Skin of body (tissue), 2 donors: Measurements from ENCODE around the gene VEGFB. TPM values are rescaled to one million over a fixed set of nuclear protein-coding genes. Genes with fewer than 3 reads are reported as not detected.
A peak's percentile ranks its signal among the peaks of the same experiment; 100 is the strongest.

Experiments used
- DNase-seq: peaks from one replicate; lab custom pipeline; 2025; lab: John Stamatoyannopoulos, UW
- total RNA-seq: library from RNA; depleted of rRNA; stranded (reverse); fragments of >200 nt; gene quantifications from one replicate; pipeline ENCODE4 v1.2.3, GENCODE V29; 2014

Gene VEGFB
- total RNA-seq, 1 donor from 2014 or later: 31.9 TPM

- no peak for DNase-seq
Measured at GRCh38 chr11:64210301-64211020, 23.9 kb upstream of the VEGFB start.

GRCh38 chr11:64211181-64211872 lies 23.1 kb upstream of the VEGFB start:
- no peak for DNase-seq

GRCh38 chr11:64216879-64217278 lies 17.5 kb upstream of the VEGFB start:
- DNase-seq: no peak

- DNase-seq: no peak
Measured at GRCh38 chr11:64218628-64219353, 15.6 kb upstream of the VEGFB start.

- DNase-seq: no peak
Measured at GRCh38 chr11:64219354-64219684, 15.1 kb upstream of the VEGFB start.

GRCh38 chr11:64219755-64220154 lies 14.6 kb upstream of the VEGFB start:
- DNase-seq: no peak

- DNase-seq: no peak
Measured at GRCh38 chr11:64220271-64220670, 14.1 kb upstream of the VEGFB start.

GRCh38 chr11:64220798-64221197 lies 13.6 kb upstream of the VEGFB start:
- no peak for DNase-seq

- DNase-seq: no peak
Measured at GRCh38 chr11:64222651-64223000, 11.8 kb upstream of the VEGFB start.

GRCh38 chr11:64223001-64223651 lies 11.3 kb upstream of the VEGFB start:
- DNase-seq: no peak

- DNase-seq: no peak
Measured at GRCh38 chr11:64224151-64224890, 10.1 kb upstream of the VEGFB start.

GRCh38 chr11:64224891-64225607 lies 9.3 kb upstream of the VEGFB start:
- no peak for DNase-seq

GRCh38 chr11:64225608-64226506 lies 8.5 kb upstream of the VEGFB start, which contains the start of the genes NUDT22 and TRPT1:
Gene NUDT22, plus strand, starts transcription at chr11:64226274. Its CDS starts 379 bp downstream, at chr11:64226653.
Gene TRPT1, minus strand, starts transcription at chr11:64226186. Its CDS starts 326 bp downstream, at chr11:64225860.
- DNase-seq: peak; percentile 69

- DNase-seq: no peak
Measured at GRCh38 chr11:64226507-64227051, 7.8 kb upstream of the VEGFB start.

GRCh38 chr11:64227405-64227956 lies 6.9 kb upstream of the VEGFB start:
- no peak for DNase-seq

- DNase-seq: no peak
Measured at GRCh38 chr11:64229090-64229743, 5.2 kb upstream of the VEGFB start.

- no peak for DNase-seq
Measured at GRCh38 chr11:64229744-64230170, 4.6 kb upstream of the VEGFB start.
